Fibroblast of skin of right biceps (primary cell): ENCODE measurements around the gene KCNAB3.
A peak's percentile ranks its signal among the peaks of the same experiment; 100 is the strongest.
"Not testable (repeated sequence)": the region's sequence is repeated elsewhere in the genome, so short reads cannot be mapped to it uniquely, and the experiment has no call there.

Source experiments
- DNase-seq: peaks from one replicate; pipeline ENCODE4 v3.0.0-alpha.2; 2013

The KCNAB3 gene

DNA sequence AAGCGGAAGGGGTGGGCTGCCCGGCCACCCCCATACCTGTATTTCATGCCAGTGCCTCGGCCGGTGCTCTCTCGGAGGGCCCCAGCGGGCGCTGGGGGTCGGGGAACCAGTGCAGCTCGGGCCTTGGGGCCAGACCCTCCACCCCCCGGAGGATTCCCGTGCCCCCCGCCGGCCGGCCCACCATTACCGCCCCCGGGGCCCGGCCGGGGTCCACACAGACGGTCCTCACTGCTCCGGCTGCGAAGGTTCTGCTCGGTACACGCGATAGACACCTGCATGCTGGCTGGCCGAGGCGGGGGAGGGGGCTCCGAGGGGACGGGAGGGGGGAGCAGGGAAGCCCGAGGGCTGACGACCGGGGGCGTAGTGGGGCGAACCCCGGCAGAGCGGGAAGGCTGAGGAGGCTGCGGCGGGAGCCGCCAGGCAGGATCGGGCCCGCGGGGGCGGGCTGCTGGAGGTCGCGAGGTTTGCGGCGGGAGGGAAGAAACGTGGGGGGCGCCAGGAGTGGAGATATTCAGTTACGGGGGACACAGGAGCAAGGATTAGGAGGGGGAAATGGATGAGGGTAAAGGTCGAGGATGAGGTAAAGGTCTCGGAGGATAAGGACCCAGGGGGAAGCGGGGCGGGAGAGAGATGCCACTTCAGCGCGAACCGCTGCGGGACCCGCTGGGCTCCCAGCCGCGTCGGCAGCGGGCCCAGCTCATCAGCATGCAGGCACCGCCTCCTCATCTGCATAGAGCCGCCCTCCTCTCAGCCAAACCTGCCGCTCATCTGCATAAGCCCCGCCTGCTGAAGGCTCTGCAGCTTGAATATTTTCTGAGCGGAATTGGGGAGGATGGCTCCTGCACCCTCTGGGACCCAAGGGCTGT lies at the start of gene KCNAB3:
KCNAB3 (minus strand) TSS at position 699 of the 866 bp plus-strand sequence; CDS start at position 278, 421 bp downstream.
- DNase-seq, result peak; percentile 79

DNA sequence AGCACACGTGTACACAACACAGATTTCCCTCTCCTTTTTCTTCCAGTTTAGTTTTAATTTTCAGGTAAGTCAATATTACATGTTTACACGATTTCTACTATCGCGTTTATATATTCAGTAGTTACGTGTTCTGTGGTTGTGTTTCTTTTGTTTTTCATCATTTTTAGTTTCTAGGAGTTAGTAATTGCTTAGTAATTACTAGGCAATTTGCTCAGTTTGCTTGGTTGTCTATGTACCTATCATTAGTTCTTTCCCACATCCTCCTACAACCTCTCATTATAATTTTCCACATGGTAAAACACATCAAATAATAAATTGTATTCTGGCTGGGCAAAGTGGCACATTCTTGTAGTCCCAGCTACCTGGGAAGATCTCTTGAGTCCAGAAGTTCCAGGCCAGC lies 48.1 kb upstream of the KCNAB3 start:
- no peak for DNase-seq

DNA sequence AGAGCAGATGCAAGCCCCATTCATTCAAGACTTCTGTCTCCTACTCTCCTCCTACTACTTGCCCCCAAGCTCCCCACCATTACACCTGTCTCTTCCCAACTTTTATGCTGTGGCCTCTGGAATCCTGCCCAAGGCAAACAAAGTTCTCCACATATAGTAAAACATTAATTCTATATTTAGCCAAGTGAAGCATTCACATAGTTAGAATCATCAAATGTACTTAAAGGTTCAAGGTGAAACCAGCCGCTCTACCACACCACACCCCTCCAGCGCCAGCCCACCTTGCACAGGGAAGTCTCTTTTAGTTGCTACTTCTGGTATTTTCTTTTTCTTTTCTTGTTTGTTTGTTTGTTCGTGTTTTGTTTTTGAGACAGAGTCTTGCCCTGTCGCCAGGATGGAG lies 47.4 kb upstream of the KCNAB3 start:
- DNase-seq, result no peak

DNA sequence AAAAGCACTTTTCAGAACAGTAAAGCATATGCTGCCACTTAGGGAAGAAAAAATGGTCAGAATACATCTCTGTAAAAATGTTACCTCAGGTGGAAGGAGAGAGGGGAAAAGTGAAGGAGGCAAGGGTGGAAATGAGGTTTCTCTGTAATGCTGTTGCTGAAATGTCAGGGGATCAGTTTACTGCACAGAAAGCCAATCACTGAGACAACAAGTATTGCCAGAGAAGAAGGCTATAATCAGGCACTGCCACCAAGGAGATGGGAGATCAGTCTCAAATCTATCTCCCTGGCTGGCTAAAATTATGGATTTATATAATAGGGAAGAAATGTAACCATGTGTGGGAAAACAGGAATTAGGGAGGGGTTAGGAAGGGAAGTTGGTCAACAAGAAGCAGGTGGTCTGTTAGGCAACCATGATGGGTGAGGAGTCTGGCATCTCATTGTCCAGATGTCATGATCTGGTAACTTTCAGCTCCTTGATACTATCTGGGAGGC lies 45.0 kb upstream of the KCNAB3 start:
- DNase-seq, result no peak

DNA sequence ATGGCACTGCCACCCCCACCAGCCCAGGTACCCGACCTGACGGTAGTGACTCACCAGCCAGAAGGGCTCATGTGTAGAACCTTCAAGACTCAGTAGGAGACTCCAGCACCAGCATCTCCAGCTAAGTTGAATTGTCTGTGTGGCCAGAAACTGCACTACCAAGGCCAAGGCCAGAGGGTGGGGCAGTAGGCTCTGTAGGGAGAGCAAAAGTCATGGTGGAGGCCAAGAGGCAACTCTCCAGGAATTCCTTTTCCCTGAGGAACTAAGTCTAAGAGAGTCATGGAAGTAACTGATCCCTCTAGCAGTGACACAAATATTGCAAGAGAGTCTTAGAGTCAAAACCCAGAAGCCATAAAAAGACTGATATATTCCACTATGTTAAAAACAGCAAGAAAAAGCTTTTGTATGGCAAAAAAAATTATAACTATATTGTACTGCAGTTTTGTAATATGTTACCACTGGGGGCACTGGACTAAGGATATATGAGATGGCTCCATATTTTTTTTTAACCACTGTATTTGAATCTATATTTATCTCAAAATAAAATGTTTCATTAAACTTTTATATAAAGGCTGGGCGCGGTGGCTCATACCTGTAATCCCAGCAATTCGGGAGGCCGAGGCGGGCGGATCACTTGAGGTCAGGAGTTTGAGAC lies 42.6 kb upstream of the KCNAB3 start:
- no peak for DNase-seq

DNA sequence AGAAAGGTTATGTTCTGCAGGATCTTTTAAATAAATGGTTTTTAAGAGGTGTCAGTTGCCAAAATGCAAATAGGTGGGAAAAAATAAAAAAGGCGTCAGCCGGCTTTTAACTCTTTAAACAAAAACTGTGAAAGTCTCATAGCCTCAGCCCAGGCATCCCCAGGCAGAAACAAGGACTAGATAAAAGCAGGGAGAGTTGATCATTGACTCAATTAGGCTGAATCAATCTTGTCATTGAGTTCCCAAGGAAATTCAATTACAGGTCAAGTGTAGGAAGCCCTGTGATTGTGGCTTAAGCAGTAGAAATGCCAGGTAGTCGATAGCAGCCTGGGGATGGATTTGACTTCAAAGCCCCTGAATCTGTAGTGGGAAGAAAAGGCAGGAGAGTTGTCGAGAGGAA lies 42.0 kb upstream of the KCNAB3 start:
- no peak for DNase-seq

DNA sequence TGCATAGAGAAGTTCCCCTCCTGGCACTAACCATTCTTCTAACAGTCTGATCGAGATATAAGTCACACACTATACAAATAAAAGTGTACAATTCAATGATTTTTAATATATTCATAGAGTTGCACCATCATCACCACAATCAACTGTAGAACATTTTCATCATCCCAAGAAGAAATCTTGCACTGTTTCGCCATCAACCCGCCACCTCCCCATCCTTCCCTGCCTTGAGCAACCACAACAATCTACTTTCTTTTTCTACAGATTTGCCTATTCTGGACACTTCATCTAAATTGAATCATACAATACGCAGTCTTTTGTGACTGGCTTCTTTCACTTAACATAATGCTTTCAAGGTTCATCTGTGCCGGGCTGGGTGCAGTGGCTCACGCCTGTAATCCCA lies 39.8 kb upstream of the KCNAB3 start:
- DNase-seq, result no peak

DNA sequence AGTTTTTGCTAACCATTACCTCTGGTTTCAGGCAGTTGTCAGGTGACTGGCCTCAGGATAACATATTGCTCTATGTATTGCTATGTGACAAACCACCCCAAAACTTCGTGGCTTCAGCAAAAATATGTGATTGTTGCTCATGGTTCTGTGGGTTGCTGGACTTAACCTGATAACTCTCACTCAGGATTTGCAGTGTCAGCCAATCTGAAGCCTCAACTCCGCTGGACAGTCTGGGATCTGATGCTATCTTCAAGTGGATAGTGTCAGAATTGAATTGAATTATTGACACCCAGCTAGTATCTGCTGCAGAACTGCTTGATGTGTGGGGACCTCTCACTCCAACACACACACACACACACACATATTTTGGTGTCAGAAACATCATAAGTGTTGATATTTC lies 38.1 kb upstream of the KCNAB3 start:
- DNase-seq, result no peak

DNA sequence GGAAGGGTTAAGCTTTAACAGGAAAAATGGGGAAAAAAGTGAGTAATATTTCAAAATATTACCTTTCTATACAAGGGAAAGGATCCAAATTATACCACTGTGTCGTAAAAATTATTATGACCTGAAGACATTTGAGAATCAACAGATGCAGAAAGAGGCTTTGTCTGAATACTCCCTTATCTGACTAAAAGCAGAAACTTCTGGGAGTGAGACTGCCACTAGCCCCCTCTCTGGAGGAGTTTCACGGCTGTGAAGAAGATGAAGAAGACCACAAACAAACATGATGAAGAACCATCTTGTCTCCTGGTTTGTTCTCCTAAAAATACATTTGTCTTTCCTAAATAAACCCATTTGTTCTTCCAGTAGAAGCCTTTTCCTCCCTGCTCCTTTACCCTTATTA lies 31.8 kb upstream of the KCNAB3 start:
- DNase-seq, result no peak

DNA sequence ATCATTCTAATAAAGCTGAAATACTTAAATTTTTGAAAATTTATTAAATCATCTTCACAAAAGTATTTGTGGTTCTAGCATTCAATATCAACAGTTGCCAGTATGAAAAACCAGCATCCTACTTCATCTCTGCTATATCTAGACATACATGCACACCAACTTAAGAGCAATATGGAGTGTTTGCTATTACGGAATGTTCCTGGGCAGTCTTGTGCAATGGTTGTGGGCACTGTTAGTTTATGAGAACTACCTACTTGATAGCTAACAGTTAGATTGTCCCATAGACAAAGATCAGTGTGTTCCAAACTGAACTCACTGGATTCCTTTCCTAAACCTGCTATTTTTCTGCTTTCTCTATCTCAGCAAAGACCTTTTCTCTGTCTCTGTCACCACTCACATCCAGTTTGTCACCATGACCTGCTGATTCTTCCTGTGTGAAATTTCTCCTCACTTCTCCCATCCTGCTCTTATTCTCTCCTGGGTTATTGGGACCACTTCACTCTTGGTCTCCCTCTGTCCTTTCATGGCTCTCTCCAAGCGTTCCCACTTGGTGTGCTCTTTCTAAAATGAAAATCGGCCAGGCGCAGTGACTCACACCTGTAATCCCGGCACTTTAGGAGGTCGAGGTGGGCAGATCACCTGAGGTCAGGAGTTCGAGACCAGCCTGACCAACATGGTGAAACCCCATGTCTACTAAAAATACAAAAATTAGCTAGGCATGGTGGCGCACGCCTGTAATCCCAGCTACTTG lies 30.0 kb upstream of the KCNAB3 start:
- DNase-seq, result no peak

DNA sequence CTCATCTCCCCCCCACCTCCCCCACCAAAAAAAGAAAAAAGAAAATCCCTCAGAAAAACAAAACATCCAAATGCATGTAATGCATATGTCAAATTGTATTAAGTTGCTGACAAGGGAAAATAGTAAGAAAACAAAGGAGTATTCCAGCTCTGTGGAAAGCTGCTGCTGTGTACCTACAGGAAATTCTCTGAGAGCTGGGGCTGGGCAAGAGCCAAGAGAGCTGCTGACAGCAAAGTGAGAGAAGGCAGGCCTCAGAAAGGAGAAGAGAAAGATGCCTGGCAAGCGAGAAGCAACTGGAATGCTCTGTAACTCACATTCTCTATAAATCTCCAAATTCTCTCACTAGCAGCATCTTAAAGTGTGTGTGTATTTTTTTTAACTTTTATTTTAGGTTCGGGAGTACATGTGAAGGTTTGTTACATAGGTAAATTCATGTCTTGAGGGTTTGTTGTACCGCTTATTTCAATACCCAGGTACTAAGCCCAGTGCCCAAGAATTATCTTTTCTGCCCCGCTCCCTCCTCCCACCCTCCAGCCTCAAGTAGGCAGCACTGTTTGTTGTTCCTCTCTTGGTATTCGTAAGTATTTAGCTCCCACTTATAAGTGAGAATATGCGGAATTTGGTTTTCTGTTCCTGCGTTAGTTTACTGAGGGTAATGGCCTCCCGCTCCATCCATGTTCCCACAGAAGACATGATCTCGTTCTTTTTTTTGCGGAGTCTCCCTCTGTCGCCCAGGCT lies 26.7 kb upstream of the KCNAB3 start:
- peak; percentile 54 for DNase-seq

DNA sequence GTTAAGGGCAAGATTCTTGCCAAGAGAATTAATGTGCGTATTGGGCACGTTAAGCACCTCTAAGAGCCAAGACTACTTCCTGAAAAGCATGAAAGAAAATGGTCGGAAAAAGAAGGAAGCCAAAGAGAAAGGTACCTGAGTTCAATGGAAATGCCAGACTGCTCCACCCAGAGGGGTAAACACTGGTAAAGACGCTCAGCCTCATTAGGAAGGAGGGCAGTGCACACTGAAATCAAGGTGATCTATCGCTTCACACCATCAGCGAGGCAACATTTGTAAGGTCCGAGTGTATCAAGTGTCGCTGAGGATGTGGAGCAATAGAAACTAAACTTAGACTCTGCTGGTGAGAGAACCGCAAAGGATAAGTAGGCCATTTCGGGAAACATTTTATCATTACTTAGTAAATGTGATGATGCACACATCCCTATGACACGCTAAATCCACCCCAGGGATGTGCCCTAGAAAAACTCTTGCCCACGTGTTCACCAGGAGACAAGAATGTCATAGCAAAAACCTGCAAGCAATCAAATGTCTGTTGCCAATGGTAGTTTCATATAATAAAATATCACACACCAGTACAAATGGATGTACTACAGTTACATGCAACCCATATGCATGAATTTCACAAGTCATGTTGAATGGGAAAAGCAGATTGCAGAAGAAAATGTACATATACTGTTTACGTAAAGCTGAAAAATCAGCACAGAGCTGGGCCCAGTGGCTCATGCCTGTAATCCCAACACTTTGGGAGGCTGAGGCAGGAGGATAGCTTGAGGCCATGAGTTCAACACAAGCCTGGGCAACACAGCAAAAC lies 26.0 kb upstream of the KCNAB3 start:
- DNase-seq, result peak; percentile 43

DNA sequence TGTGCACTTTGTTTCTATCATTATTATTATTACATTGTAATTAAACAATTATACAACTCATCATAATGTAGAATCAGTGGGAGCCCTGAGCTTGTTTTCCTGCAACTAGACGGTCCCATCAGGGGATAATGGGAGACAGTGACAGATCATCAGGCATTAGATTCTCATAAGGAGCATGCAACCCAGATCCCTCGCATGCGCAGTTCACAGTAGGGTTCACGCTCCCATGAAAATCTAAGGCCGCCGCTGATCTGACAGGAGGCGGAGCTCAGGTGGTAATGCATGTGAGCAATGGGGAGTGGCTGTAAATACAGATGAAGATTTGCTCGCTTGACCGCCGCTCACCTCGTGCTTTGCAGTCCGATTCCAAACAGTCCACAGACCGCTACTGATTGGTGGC lies 23.6 kb upstream of the KCNAB3 start:
- not testable (repeated sequence) for DNase-seq

DNA sequence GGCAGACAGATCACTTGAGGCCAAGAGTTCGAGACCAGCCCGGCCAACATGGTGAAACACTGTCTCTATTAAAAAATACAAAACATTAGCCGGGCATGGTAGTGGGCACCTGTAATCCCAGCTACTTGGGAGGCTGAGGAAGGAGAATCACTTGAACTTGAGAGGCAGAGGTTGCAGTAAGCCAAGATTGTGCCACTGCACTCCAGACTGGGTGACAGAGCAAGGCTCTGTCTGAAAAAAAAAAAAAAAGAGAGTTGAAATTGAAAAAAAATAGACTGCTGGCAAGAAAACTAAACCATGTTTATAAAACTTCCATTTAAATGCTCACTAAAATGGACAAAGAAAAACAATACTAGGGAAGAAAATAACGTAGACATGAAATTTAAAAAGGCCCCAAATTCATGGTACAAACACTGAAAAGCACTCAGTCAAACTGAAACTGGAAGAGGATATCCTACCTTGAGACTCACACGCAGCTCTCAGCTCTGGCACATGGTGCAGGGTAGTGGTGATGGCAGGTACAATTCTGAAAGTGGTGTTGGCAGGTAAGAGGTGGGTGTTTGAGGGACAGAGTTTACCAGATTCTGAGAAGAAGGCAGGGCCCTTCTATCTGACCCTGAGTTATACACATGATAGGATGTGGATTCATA lies 21.6 kb upstream of the KCNAB3 start:
- no peak for DNase-seq

DNA sequence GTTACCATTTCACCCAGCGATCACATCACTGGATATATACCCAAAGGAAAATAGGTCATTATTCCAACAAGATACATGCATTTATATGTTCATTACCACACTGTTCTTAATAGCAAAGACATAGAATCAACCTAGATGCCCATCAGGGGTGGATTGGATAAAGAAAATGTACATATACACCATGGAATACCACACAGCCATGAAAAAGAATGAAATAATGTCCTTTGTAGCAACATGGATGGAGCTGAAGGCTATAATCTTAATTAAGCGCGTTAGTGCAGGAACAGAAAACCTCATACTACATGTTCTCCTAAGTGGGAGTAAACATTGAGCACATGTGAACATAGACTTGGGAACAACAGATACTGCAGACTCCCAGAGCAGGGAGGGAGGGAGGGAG lies 20.9 kb upstream of the KCNAB3 start:
- DNase-seq, result no peak

DNA sequence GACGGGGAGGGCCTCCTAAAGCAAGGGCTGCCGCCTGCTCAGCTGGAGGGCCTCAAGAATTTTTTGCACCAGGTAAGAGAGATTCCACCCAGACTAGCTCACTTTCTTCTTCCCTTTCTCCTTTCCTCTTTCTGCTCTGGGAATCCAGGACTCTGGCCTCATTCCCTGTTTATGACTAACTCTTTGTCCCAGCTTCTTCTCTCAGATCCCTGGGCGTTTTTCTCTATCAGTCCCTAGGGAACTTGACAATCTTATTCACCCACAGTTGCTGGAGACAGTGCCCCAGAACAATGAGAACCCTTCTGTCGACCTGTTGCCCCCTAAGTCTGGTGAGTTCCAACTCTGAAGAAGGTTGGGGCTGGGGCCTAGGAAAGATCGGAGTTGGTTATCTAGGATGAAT lies 18.0 kb upstream of the KCNAB3 start:
- no peak for DNase-seq

DNA sequence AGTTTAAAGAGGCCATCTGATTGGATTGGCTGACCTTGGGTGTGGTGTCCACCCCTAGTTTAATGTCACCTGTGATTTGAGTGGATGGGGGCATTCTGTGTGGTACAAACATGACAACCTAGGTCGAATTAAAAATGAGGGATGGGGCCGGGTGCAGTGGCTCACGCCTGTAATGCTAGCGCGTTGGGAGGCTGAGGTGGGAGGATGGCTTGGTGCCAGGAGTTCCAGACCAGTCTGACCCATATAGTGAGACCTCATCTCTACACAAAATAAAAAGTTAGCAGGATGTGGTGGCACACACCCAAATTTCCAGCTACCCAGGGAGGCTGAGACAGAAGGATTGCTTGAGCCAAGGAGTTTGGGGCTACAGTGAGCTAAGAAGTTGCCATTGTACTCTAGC lies 16.8 kb upstream of the KCNAB3 start:
- no peak for DNase-seq

DNA sequence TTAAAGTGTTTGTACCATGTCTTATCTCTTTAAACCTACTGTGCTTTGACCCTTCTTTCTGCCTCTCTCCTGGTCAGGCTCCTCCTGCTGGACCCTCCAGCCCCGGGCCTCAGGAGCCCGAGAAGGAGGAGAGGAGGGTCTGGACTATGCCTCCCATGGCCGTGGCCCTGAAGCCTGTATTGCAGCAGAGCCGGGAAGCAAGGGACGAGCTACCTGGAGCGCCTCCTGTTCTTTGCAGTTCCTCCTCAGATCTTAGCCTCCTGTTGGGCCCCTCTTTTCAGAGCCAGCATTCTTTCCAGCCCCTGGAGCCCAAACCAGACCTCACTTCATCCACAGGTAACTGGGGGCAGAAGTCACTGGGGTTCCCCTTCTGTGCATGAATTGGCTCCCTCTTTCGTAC lies 16.0 kb upstream of the KCNAB3 start:
- no peak for DNase-seq

DNA sequence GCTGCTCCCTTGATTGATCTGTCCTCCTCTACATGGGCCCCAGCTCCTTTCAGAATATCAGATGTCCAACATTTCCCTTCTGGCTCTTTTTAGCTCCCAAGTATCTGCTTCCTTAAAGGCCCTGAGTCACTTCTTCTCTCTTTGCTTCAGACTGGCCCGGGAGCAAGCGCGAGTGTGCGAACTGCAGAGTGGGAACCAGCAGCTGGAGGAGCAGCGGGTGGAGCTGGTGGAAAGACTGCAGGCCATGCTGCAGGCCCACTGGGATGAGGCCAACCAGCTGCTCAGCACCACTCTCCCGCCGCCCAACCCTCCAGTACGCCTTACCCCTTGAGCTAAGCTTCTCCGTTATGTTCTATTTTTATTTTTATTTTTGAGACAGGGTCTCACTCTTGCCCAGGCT lies 14.7 kb upstream of the KCNAB3 start:
- DNase-seq, result no peak

DNA sequence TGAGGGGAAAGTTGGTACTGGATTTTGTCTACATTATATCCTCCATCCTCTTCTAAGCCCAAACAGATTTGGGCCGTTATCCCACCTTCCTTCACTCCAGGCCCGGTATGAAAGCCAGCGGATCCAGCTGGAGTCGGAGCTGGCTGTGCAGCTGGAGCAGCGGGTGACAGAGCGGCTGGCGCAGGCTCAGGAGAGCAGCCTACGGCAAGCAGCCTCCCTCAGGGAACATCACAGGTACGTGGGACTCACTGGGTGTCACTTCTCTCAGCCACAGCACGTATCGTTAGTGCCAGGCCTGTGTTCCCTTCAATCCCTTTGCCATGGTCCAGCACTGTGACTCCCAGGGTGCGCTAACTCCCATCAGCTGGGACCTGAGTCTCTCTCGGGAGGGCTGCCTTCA lies 13.6 kb upstream of the KCNAB3 start:
- DNase-seq, result no peak

DNA sequence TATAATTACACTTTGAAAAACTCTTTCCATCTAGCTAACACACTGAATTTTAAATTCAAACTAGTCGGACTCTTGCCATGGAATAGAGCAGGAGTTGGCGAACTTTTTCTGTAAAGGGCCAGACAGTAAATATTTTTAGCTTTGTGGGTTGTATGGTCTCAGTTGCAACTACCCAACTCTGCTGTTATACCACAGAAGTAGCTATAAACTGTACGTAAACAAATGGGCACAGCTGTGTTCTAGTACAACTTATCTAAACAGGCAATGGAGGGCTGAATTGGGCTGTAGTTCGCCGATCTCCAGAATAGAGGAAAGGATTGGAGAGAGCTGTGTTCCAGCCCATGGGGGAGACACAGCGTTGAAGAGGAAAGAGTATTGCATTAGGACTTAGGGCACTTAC lies 11.1 kb upstream of the KCNAB3 start:
- DNase-seq, result no peak

DNA sequence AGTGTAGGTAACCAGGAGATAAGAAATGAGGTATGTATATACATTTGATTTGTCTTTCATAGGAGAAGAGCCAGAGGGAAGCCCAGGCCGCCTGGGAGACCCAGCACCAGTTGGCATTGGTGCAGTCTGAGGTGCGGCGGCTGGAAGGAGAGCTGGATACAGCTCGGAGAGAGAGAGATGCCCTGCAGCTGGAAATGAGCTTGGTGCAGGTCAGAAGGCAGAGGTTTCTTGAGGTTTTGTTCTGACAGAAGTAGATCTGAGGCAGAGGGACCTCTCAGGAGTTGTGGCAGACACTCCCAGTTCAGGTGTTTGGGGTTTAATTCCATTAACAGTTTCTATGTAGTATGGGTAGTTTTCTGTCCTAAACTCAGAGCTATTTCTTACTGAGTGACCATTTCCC lies 10.4 kb upstream of the KCNAB3 start:
- no peak for DNase-seq
